Measurements from ENCODE around the gene TANGO2. TPM values are rescaled to one million over a fixed set of nuclear protein-coding genes. Genes with fewer than 3 reads are reported as not detected.

Gene TANGO2
- total and polyA plus RNA-seq, 9 of the 15 experiments (the other 6 are each of a cell fraction or from before 2014, with no cell fraction given) = 15.5 to 94.9 (median 70.1) TPM

- TF ChIP-seq ZNF395 (CRISPR knock-in tag; IDR thresholded peaks at IDR 0.05) = no peak
- TF ChIP-seq SP1 (CRISPR knock-in tag; IDR thresholded peaks at IDR 0.05) = no peak
- peak; percentile 33 for TF ChIP-seq HCFC1 (IDR thresholded peaks at IDR 0.05; ENCODE audit: low read depth, low read length)
- no peak for TF ChIP-seq DPF2 (IDR thresholded peaks at IDR 0.05)
- TF ChIP-seq MYNN (IDR thresholded peaks at IDR 0.05) = no peak
- no peak for TF ChIP-seq MYNN (CRISPR knock-in tag; IDR thresholded peaks at IDR 0.05)
- TF ChIP-seq MECOM (CRISPR knock-in tag; IDR thresholded peaks at IDR 0.05) = no peak
- no peak for TF ChIP-seq ARID2 (IDR thresholded peaks at IDR 0.05)
- no peak for TF ChIP-seq ZBTB43 (CRISPR knock-in tag; IDR thresholded peaks at IDR 0.05)
- TF ChIP-seq LCOR (CRISPR knock-in tag; IDR thresholded peaks at IDR 0.05) = no peak
- no peak for TF ChIP-seq SMAD2 (IDR thresholded peaks at IDR 0.05; ENCODE audit: low read depth, low read length)
- peak; percentile 44 for TF ChIP-seq CHD7 (IDR thresholded peaks at IDR 0.05; ENCODE audit: low read depth, low read length)
- TF ChIP-seq HIVEP1 (CRISPR knock-in tag; IDR thresholded peaks at IDR 0.05) = no peak
- TF ChIP-seq SNRNP70 (optimal IDR thresholded peaks at IDR 0.05; ENCODE audit: low read depth, low read length) = no peak
- TF ChIP-seq ZNF224 (CRISPR knock-in tag; IDR thresholded peaks at IDR 0.05) = no peak
These were observed 34.2 kb upstream of the TANGO2 start (continued) for GRCh38 chr22:19986410-19987341.

Measured in K562 (cell line).